AG10803 (cell line): Measurements from ENCODE around the gene TRMT61A.
A peak's percentile ranks its signal among the peaks of the same experiment; 100 is the strongest.

Experiments
- DNase-seq: peaks from one replicate; pipeline ENCODE4 v3.0.0; 2010; ENCODE audit warnings: low read depth
- H3K4me3 ChIP-seq: 2 replicates; pipeline ENCODE4 v1.5.1; 2011; ENCODE audit warnings: mild to moderate bottlenecking, low read length, control low read depth
- TF ChIP-seq, protein P1 (sequence below): conservative IDR thresholded peaks from 2 replicates; pipeline ENCODE4 v1.5.1; 2011; ENCODE audit warnings: mild to moderate bottlenecking, low read length, control low read depth, inconsistent platforms

The TRMT61A gene

GRCh38 chr14:103543721-103544387 is 14.9 kb downstream of the TRMT61A start:
- TF ChIP-seq, protein P1, sequence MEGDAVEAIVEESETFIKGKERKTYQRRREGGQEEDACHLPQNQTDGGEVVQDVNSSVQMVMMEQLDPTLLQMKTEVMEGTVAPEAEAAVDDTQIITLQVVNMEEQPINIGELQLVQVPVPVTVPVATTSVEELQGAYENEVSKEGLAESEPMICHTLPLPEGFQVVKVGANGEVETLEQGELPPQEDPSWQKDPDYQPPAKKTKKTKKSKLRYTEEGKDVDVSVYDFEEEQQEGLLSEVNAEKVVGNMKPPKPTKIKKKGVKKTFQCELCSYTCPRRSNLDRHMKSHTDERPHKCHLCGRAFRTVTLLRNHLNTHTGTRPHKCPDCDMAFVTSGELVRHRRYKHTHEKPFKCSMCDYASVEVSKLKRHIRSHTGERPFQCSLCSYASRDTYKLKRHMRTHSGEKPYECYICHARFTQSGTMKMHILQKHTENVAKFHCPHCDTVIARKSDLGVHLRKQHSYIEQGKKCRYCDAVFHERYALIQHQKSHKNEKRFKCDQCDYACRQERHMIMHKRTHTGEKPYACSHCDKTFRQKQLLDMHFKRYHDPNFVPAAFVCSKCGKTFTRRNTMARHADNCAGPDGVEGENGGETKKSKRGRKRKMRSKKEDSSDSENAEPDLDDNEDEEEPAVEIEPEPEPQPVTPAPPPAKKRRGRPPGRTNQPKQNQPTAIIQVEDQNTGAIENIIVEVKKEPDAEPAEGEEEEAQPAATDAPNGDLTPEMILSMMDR = no peak
- no peak for DNase-seq
- H3K4me3 ChIP-seq = no peak overlapping the region

DNA sequence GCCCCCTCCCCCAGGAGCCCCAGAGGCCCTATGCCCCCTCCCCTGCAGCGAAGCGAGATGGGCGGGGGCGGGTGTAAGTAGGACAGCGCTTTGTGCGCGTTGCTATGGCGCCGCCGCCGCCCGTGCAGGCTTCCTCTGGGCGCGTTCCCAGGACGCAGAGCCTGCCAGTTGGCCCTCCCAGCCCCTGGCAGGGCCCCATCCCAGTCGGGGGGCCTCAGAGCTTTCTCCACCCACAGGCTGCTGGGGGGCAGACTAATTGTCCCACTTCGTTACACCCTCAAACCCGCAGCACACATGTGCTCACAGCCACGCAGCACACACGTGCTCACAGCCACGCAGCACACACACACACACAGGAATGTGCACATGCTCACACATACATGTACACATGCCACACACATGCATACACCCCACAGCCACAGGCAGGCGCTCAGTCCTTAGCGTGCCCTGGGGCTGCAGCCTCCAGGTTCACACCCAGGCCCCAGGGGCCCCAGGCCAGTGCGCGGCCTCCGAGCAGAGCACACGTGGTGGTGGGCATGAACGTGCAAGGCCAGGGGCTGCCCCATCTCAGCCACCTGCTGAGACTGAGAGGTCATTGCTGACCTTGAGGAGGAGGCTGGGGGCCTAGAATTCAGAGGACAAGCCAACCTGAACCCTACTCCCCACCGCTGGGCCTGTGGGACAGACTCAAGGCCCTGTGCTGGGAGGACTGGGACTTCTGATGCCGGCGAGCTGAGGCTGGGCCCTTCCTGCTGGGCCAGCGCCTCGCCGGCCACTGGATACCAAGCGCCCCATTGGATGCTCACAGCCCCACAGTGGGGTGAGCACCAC is 15.6 kb downstream of the TRMT61A start:
- no peak overlapping the region for H3K4me3 ChIP-seq
- DNase-seq = no peak
- TF ChIP-seq, protein P1 = no peak

DNA sequence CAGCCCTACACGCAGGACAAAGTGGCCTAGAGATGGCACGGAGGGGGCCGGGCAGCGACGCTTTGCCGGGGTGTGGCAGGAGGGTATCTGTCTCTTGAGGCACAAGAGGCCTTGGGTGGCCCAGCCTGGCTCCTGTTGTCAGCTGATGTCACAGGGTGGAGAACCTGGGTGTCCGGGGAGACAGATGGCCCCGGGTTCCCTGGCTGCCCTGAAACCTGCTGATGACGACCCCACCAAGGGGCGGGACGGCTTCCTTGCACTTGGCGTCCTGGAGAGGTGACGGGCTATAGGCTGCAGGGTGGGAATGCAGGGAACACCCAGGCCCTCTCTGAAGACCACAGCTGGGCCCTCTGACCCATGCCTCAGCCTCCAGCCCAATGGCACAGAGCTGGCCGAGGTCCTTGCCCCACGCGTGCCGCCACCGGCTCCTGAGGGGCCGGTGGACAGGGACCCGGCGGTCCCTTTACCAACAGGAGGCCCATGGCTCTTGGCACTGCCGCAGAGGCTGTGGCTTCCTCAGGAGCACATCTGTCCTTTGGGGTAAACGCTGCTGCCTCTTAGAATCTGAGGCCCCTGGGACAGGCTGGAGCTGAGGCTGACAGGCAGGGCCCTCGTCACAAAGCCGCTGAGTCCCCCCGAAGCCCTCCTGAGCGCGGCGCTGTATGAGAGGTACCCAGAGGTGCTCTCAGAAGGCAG is 16.4 kb downstream of the TRMT61A start:
- TF ChIP-seq, protein P1 = no peak
- no peak for DNase-seq
- no peak overlapping the region for H3K4me3 ChIP-seq

DNA sequence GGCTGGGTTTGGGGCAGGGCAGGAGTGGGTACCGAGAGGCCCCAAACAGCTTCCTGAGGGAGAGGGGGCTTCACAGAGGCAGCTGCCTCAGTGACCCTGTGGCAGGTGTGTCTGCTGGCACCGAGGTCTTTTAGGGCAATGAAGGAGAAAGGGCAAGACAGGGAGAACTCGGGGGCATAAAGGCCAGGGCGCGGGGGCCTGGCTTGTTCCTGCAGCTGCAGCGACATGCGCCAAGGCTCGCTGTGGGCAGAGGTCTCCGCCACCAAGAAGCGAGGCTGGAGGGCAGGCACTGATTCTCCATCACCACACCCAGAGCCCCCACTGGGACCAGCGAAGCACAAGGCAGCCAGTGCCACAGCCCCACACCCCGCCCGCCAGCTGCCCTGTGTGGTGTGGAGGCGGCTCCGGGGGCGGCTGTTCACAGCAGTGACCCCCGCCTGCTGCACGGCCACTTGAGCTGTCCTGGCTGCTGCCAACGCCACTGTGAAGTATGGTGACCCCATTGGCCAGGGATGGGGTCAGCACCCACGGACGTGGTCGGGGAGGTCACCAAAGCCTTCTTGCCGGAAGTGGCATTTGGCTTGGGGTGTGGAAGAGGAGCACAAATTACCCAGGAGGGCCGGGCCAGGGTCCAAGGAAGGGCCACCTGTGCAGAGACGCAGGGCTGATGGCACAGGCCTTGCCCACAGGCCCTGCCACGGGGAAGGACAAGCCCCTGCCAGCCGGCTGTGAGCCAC is 17.1 kb downstream of the TRMT61A start:
- TF ChIP-seq, protein P1 = no peak
- DNase-seq = no peak
- no peak overlapping the region for H3K4me3 ChIP-seq

DNA sequence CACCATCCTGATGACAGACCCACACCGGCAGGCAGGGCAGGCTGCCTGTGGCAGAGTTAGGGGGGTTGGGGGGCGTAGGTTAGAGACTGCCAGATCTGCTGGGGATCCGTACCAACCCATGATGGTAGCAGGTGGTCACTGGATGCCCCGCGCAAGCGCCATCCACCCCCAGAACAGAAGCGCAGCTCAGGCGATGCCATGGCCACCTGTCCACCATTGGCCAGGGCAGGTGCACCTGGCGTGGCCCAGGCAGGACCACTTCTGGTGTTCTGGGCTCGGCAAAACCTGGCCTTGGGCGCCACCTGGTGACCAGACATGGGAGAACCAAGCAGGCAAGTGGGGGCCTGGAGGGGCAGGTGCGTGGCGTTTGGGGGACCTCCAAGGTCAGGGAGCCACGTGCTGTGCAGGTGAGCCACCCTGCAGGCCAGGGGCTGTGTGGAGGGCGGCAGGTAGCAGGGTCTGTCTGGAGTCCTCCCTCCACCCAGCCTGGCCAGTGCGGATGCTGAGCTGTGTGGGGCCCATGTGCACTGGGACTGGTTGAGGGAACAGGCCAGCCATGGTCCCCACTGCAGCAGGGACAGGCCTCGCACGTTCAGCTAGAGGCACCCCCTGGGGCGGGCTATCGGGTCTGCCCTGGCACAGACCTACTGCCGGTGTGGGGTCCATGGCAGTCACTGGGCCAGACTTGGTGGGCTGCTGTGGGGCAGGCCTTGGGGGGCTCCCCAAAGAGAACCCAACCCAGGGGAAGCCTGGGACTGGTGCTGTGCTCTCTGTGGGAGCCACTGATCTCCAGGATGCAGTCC is 17.9 kb downstream of the TRMT61A start:
- TF ChIP-seq, protein P1 = peak; percentile 79
- no peak for DNase-seq
- H3K4me3 ChIP-seq = no peak overlapping the region

GRCh38 chr14:103547455-103547940 is 18.5 kb downstream of the TRMT61A start:
- DNase-seq = no peak
- H3K4me3 ChIP-seq = no peak overlapping the region
- TF ChIP-seq, protein P1 = no peak
